B cell (primary cell): Measurements from ENCODE around the gene CYB561D1.

Experiments
- EZH2 ChIP-seq: IDR thresholded peaks from 2 replicates; pipeline ENCODE4 v1.6.1; 2012; ENCODE audit warnings: borderline replicate concordance, low read depth, mild to moderate bottlenecking, moderate library complexity, low read length; ENCODE audit not compliant: insufficient read depth, poor library complexity, severe bottlenecking
- TF ChIP-seq, protein P1 (sequence below): fragments of 200-600 bp; IDR thresholded peaks from one replicate; pipeline ENCODE4 v1.8.0; 2022; ENCODE audit warnings: antibody characterized with exemption, mild to moderate bottlenecking

DNA sequence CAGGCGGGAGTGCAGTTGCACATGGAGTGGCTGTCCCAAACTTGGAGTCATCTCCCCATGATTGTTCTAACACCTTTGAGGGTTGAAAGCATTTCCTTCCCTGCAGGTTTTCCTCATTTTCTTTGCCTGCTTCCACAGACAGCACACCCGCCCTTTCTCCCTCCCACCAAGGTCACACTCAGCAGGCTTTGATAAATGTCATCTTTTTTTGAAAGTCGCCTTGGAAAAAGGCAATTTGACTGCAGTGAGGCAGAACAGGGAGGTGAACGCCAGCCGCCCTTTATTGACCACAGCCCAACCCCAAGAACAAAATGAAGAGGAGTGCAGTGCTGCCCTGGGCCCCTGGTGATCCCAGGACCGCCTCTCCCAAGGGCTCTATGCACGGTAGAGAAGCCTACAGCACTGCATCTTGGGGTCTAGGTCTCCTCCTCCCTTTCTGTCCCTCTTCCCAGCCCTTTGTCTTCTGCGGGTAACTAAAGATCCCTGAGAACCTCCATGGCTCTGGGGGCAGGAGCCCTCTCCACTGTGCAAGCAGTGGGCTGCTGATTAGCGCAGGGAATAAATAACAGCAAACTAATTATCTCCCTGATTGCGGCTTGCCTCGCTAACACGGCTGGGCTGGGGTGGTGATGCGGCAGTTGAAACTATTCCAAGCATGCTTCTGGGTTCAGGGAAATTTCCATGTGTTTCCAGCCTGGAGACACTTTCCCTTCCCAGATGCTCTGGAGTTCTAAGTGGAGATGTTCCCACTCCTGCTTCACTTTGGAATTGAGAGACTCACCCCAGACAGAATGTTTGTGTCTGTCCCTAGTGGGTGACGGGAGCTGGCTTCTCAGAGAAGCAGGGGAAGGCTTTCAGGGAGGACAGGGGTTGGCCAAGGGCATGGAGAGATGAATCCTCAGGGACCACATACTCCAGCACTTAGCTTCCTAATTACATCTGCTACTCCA lies 27.4 kb downstream of the CYB561D1 start:
- TF ChIP-seq, protein P1, sequence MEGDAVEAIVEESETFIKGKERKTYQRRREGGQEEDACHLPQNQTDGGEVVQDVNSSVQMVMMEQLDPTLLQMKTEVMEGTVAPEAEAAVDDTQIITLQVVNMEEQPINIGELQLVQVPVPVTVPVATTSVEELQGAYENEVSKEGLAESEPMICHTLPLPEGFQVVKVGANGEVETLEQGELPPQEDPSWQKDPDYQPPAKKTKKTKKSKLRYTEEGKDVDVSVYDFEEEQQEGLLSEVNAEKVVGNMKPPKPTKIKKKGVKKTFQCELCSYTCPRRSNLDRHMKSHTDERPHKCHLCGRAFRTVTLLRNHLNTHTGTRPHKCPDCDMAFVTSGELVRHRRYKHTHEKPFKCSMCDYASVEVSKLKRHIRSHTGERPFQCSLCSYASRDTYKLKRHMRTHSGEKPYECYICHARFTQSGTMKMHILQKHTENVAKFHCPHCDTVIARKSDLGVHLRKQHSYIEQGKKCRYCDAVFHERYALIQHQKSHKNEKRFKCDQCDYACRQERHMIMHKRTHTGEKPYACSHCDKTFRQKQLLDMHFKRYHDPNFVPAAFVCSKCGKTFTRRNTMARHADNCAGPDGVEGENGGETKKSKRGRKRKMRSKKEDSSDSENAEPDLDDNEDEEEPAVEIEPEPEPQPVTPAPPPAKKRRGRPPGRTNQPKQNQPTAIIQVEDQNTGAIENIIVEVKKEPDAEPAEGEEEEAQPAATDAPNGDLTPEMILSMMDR = no peak
- no peak for TF ChIP-seq EZH2
